Mesendoderm (in vitro differentiated cells): ENCODE measurements around the gene TMEM151B.

Experiments
- DNase-seq: peaks from one replicate; pipeline ENCODE4 v3.0.0; 2013
- H2AK5ac ChIP-seq: 2 replicates; pipeline ENCODE4 v1.6.1; 2013; ENCODE audit warnings: low read length, inconsistent platforms
- H2BK120ac ChIP-seq: 2 replicates; pipeline ENCODE4 v1.6.1; 2013; ENCODE audit warnings: low read depth, mild to moderate bottlenecking, low read length, moderate library complexity, mixed read lengths
- H2BK15ac ChIP-seq: replicated peaks from 2 replicates; pipeline ENCODE4 v1.6.1; 2013; ENCODE audit warnings: low read depth, mild to moderate bottlenecking, moderate library complexity
- H2BK5ac ChIP-seq: 2 replicates; pipeline ENCODE4 v1.6.1; 2013; ENCODE audit warnings: low read length, inconsistent platforms
- H3K18ac ChIP-seq: 2 replicates; pipeline ENCODE4 v1.6.1; 2013; ENCODE audit warnings: mild to moderate bottlenecking, low read length, mixed read lengths
- H3K23ac ChIP-seq: one replicate; pipeline ENCODE4 v1.6.1; 2013; ENCODE audit warnings: low read length
- H3K27ac ChIP-seq: 2 replicates; pipeline ENCODE4 v1.5.1; 2013; ENCODE audit warnings: low read depth, mild to moderate bottlenecking, inconsistent platforms, low read length, moderate library complexity
- H3K27me3 ChIP-seq: 2 replicates; pipeline ENCODE4 v1.6.1; 2013; ENCODE audit warnings: low read length, control low read depth, mild to moderate bottlenecking, inconsistent platforms; ENCODE audit not compliant: insufficient read depth, poor library complexity
- H3K36me3 ChIP-seq: 2 replicates; pipeline ENCODE4 v1.6.1; 2013; ENCODE audit warnings: low read length, inconsistent platforms; ENCODE audit not compliant: control insufficient read depth, insufficient read depth
- H3K4ac ChIP-seq: one replicate; pipeline ENCODE4 v1.6.1; 2013; ENCODE audit warnings: low read depth, mild to moderate bottlenecking, low read length, moderate library complexity
- H3K4me1 ChIP-seq: 2 replicates; pipeline ENCODE4 v1.6.1; 2013; ENCODE audit warnings: low read depth, low read length, inconsistent platforms; ENCODE audit not compliant: control insufficient read depth
- H3K4me2 ChIP-seq: 2 replicates; pipeline ENCODE4 v1.6.1; 2013; ENCODE audit warnings: low read length
- H3K4me3 ChIP-seq: 2 replicates; pipeline ENCODE4 v1.5.1; 2013; ENCODE audit warnings: mild to moderate bottlenecking, low read length
- H3K56ac ChIP-seq: one replicate; pipeline ENCODE4 v1.6.1; 2013; ENCODE audit warnings: low read length
- H3K79me1 ChIP-seq: 2 replicates; pipeline ENCODE4 v1.6.1; 2013; ENCODE audit warnings: low read length, inconsistent platforms
- H3K79me2 ChIP-seq: 2 replicates; pipeline ENCODE4 v1.6.1; 2013; ENCODE audit warnings: mild to moderate bottlenecking, low read length; ENCODE audit not compliant: control insufficient read depth, insufficient read depth
- H3K9ac ChIP-seq: 2 replicates; pipeline ENCODE4 v1.6.1; 2013; ENCODE audit warnings: low read length, inconsistent platforms
- H4K5ac ChIP-seq: one replicate; pipeline ENCODE4 v1.6.1; 2013; ENCODE audit warnings: low read length
- H4K8ac ChIP-seq: one replicate; pipeline ENCODE4 v1.6.1; 2013; ENCODE audit warnings: low read depth, mild to moderate bottlenecking, control low read depth, low read length, moderate library complexity
- WGBS: extraction: QIAGEN DNeasy Blood & Tissue Kit; methylation state at CpG from one replicate; pipeline ENCODE4 v1.1.7; 2013; ENCODE audit warnings: low lambda C conversion rate, missing lambda C conversion rate; ENCODE audit not compliant: insufficient coverage; ENCODE audit errors: extremely low coverage; 5-methylcytosine and 5-hydroxymethylcytosine counted together

TMEM151B gene

DNA sequence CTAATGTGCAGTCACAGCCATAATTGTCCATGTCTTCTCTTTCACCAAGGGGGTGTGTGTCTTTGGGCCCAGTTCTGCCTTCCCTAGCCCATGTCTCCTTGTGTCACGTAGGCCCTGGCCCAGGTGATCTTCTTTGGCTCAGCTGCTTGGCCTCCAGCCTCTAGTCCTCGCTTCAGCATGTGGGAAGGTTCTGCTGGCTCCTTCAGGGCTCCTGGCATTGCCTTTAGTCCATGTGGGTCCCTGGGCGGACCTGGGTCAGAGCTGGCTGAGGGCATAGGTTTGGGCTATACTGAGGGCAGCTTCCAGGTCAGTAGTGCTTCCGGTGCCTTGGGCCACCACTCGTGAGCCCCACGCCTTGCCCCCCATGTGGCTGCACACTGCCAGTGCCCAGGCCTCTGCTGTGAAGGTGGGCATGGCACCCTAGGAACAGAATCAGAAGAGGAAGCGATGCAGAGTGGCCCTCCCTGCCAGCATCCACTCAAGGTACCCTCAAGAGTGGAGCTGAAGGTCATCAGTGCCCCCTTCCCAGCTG lies 30.1 kb downstream of the TMEM151B start:
- Histone ChIP-seq H3K36me3 (peaks cover 24% of the 10 kb centered on the region), H3K23ac (no peak overlapping the region), H3K4me3 (no peak overlapping the region), H2AK5ac (no peak overlapping the region), H2BK15ac (no peak overlapping the region), H3K79me1 (no peaks in the 10 kb centered on the region), H3K4me1 (peaks cover 2% of the 10 kb centered on the region), H3K4me2 (no peak overlapping the region), H4K8ac (no peak overlapping the region), H2BK5ac (no peak overlapping the region), H3K27ac (no peak overlapping the region), H4K5ac (no peak overlapping the region), H3K4ac (no peak overlapping the region), H2BK120ac (no peak overlapping the region), H3K79me2 (no peaks in the 10 kb centered on the region), H3K56ac (no peak overlapping the region), H3K18ac (no peak overlapping the region), H3K27me3 (peaks cover 5% of the 10 kb centered on the region), H3K9ac (no peak overlapping the region)
- no CpG with 5 or more reads among the region's 7 CpGs for WGBS
- no peak for DNase-seq

DNA sequence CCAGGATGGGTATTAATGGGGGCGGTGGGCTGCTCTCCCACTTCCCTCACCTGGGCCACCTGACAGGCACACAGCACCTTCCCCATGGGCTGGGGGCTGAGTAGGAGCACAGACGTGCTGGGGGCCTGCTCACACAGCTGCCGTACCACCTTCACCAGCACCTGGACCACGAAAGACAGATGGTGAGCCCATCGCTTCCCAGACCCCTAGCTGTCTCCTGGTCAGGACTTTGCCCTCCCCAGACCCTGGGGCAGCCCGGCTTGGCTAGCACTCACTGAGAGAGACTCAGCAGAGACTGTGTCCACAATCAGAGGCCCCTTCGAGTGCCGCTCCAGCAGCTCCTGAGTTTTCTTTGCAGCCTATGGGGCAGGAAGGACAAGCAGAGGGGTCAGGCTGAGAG lies 30.9 kb downstream of the TMEM151B start:
- H4K8ac ChIP-seq, result no peak overlapping the region
- DNase-seq, result no peak
- H3K56ac ChIP-seq, result no peak overlapping the region
- no peak overlapping the region for H2AK5ac ChIP-seq
- H3K79me1 ChIP-seq, result no peaks in the 10 kb centered on the region
- peaks cover 2% of the 10 kb centered on the region for H3K4me1 ChIP-seq
- H3K27me3 ChIP-seq, result peaks cover 4% of the 10 kb centered on the region
- no peak overlapping the region for H2BK15ac ChIP-seq
- H2BK120ac ChIP-seq, result no peak overlapping the region
- no CpG with 5 or more reads among the region's 8 CpGs for WGBS
- H3K4me3 ChIP-seq, result no peak overlapping the region
- H3K4ac ChIP-seq, result no peak overlapping the region
- no peak overlapping the region for H3K23ac ChIP-seq
- H3K36me3 ChIP-seq, result peaks cover 24% of the 10 kb centered on the region
- H3K4me2 ChIP-seq, result no peak overlapping the region
- H4K5ac ChIP-seq, result no peak overlapping the region
- no peaks in the 10 kb centered on the region for H3K79me2 ChIP-seq
- no peak overlapping the region for H2BK5ac ChIP-seq
- H3K9ac ChIP-seq, result no peak overlapping the region
- no peak overlapping the region for H3K18ac ChIP-seq
- no peak overlapping the region for H3K27ac ChIP-seq

DNA sequence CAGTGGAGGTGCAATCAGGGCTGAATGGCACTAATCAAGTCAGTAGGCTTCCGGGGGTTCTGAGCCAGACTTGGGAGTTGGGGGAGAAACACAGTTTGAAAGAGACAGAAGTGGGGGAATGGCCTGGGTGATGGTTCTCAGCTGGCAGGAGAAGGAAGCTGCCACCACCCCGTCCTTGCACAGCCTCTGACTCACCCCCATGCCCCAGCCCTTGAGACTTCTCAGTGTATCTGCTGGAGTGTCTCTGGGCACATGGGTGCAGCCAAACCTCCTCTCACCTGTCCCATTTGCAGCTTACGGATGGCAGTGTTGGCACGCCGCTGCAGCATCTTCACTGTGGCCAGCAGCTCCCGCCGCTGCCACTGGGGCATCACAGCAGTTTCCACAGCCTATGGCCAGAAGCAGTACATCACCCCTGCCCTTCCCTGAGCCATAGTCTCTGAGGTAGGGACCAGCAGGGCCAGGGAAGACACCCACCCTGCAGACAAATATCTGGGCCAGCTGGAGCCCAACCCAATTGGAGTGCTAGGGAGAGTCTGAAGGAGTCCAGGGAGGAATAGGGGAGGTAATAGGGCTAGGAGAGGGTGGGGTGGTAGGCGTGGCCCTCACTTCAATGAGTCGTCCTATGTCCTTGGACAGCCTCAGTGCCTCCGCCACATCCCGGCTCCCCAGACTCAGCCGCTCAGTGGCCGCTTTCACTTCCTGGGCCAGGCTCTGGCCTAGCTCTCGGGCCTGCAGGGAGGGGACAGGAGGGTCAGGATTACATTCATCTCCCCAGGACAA lies 31.7 kb downstream of the TMEM151B start:
- Histone ChIP-seq H3K9ac (no peak overlapping the region), H2AK5ac (no peak overlapping the region), H3K36me3 (peaks cover 24% of the 10 kb centered on the region), H3K56ac (no peak overlapping the region), H2BK5ac (no peak overlapping the region), H4K5ac (no peak overlapping the region), H2BK15ac (no peak overlapping the region), H3K18ac (no peak overlapping the region), H3K27me3 (no peaks in the 10 kb centered on the region), H3K4me2 (no peak overlapping the region), H3K79me2 (no peaks in the 10 kb centered on the region), H3K4me3 (no peak overlapping the region), H3K79me1 (no peaks in the 10 kb centered on the region), H3K23ac (no peak overlapping the region), H4K8ac (no peak overlapping the region), H2BK120ac (no peak overlapping the region), H3K27ac (no peak overlapping the region), H3K4me1 (peaks cover 2% of the 10 kb centered on the region), H3K4ac (no peak overlapping the region)
- DNase-seq, result no peak
- WGBS, result no CpG with 5 or more reads among the region's 14 CpGs

DNA sequence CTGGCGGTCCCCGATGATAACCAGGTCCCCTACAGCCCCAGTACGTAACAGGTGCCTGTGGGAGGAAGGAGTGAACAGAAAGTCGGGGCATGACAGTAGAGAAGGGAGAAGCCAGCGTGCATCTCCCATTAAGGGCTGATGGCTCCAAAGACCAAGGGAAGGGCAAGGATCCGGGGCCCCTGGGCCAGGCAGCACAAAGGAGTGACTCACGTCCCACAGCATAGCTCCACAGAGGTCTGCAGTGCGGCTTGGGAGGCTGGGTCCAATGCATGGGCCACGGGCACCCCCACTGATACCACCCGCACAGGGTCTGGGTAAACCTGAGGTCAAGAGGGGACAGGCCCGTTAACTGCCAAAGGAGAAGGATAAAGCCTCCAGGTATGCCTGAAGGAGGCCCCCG lies 32.6 kb downstream of the TMEM151B start:
- Histone ChIP-seq H3K4me3 (no peak overlapping the region), H3K56ac (no peak overlapping the region), H2BK15ac (no peak overlapping the region), H3K36me3 (peaks cover 24% of the 10 kb centered on the region), H3K27ac (no peak overlapping the region), H3K4me2 (no peak overlapping the region), H3K4me1 (peaks cover 2% of the 10 kb centered on the region), H3K79me1 (no peaks in the 10 kb centered on the region), H3K9ac (no peak overlapping the region), H3K79me2 (no peaks in the 10 kb centered on the region), H3K4ac (no peak overlapping the region), H3K18ac (no peak overlapping the region), H2AK5ac (no peak overlapping the region), H2BK120ac (no peak overlapping the region), H2BK5ac (no peak overlapping the region), H4K8ac (no peak overlapping the region), H3K27me3 (no peaks in the 10 kb centered on the region), H4K5ac (no peak overlapping the region), H3K23ac (no peak overlapping the region)
- DNase-seq, result no peak
- WGBS, result no CpG with 5 or more reads among the region's 12 CpGs

GRCh38 chr6:44303842-44304241 lies 33.6 kb downstream of the TMEM151B start:
- WGBS, result no CpG with 5 or more reads among the region's 6 CpGs
- H3K4me2 ChIP-seq, result no peak overlapping the region
- H3K18ac ChIP-seq, result no peak overlapping the region
- H3K4ac ChIP-seq, result no peak overlapping the region
- H3K4me3 ChIP-seq, result no peak overlapping the region
- H2AK5ac ChIP-seq, result no peak overlapping the region
- no peak overlapping the region for H3K56ac ChIP-seq
- no peak overlapping the region for H2BK15ac ChIP-seq
- H4K8ac ChIP-seq, result no peak overlapping the region
- no peak overlapping the region for H3K23ac ChIP-seq
- no peak overlapping the region for H2BK5ac ChIP-seq
- no peak overlapping the region for H3K27ac ChIP-seq
- peaks cover 2% of the 10 kb centered on the region for H3K4me1 ChIP-seq
- H3K79me2 ChIP-seq, result no peaks in the 10 kb centered on the region
- no peaks in the 10 kb centered on the region for H3K79me1 ChIP-seq
- peaks cover 24% of the 10 kb centered on the region for H3K36me3 ChIP-seq
- no peak overlapping the region for H3K9ac ChIP-seq
- H3K27me3 ChIP-seq, result no peaks in the 10 kb centered on the region
- H2BK120ac ChIP-seq, result no peak overlapping the region
- no peak overlapping the region for H4K5ac ChIP-seq
- no peak for DNase-seq
